Upper lobe of right lung (tissue), 1 donor: ENCODE results near the gene ANKRD17. TPM values are rescaled to one million over a fixed set of nuclear protein-coding genes. Genes with fewer than 3 reads are reported as not detected.

Experiments used
- ATAC-seq: fragments of 200-7000 bp; cut with Tn5 transposase; one replicate; pipeline ENCODE4 v1.9.1; 2020; ENCODE audit warnings: mild to moderate bottlenecking, moderate library complexity
- DNase-seq: peaks from one replicate; pipeline ENCODE4 v3.0.0-alpha.2; 2020
- H3K27ac ChIP-seq: fragments of 200-600 bp; one replicate; pipeline ENCODE4 v1.8.0; 2022
- H3K27me3 ChIP-seq: fragments of 200-600 bp; one replicate; pipeline ENCODE4 v1.8.0; 2022; ENCODE audit warnings: mild to moderate bottlenecking
- H3K36me3 ChIP-seq: fragments of 200-600 bp; one replicate; pipeline ENCODE4 v1.8.0; 2022
- H3K4me1 ChIP-seq: fragments of 200-600 bp; one replicate; pipeline ENCODE4 v1.8.0; 2022
- H3K4me3 ChIP-seq: fragments of 200-600 bp; one replicate; pipeline ENCODE4 v1.8.0; 2022; ENCODE audit warnings: mild to moderate bottlenecking
- H3K9me3 ChIP-seq: fragments of 200-600 bp; one replicate; pipeline ENCODE4 v1.8.0; 2022
- CTCF ChIP-seq: fragments of 200-600 bp; IDR thresholded peaks from one replicate; pipeline ENCODE4 v1.8.0; 2022; ENCODE audit warnings: antibody characterized with exemption
- intact Hi-C: fragments of 100-400 bp; cut with DNase I; formaldehyde crosslinking; loops from one replicate; pipeline ENCODE4 v1.11.0; 2022
- total RNA-seq: library from RNA; stranded (reverse); fragmentation: NEBNext Ultra II Directional; extraction: Animal tissue kit (Norgen Biotek cat#: 25700); gene quantifications from one replicate; pipeline ENCODE4 v1.2.1, GENCODE V29; 2021
- donor health status: DM: no; HTN: yes; CAD: no; lungs with severe emphysema.

The ANKRD17 gene
- total RNA-seq, 1 donor from 2014 or later = 61.5 TPM

- no peaks in the 10 kb centered on the region for H3K4me1 ChIP-seq
- no peak overlapping the region for H3K27ac ChIP-seq
- no peaks in the 10 kb centered on the region for H3K36me3 ChIP-seq
- TF ChIP-seq CTCF = no peak
- no peaks in the 10 kb centered on the region for H3K27me3 ChIP-seq
- intact Hi-C loops = no loop called here
- ATAC-seq (no peak), DNase-seq (no peak)
- H3K9me3 ChIP-seq = no peaks in the 10 kb centered on the region
- no peak overlapping the region for H3K4me3 ChIP-seq
These were observed 23.4 kb upstream of the ANKRD17 start for GRCh38 chr4:73281982-73282381.

GRCh38 chr4:73281396-73281795 is 22.8 kb upstream of the ANKRD17 start:
- Histone ChIP-seq H3K9me3 (no peaks in the 10 kb centered on the region), H3K4me3 (no peak overlapping the region), H3K27me3 (no peaks in the 10 kb centered on the region), H3K4me1 (no peaks in the 10 kb centered on the region), H3K36me3 (no peaks in the 10 kb centered on the region), H3K27ac (no peak overlapping the region)
- intact Hi-C loops = no loop called here
- no peak for ATAC-seq
- no peak for TF ChIP-seq CTCF
- DNase-seq = no peak

GRCh38 chr4:73277201-73277600 is 18.6 kb upstream of the ANKRD17 start:
- DNase-seq = no peak
- H3K4me1 ChIP-seq = no peaks in the 10 kb centered on the region
- H3K9me3 ChIP-seq = no peaks in the 10 kb centered on the region
- no peaks in the 10 kb centered on the region for H3K36me3 ChIP-seq
- intact Hi-C loops = no loop called here
- TF ChIP-seq CTCF = no peak
- H3K4me3 ChIP-seq = no peak overlapping the region
- H3K27me3 ChIP-seq = no peaks in the 10 kb centered on the region
- H3K27ac ChIP-seq = no peak overlapping the region
- no peak for ATAC-seq

- no peak for TF ChIP-seq CTCF
- Histone ChIP-seq H3K4me3 (no peak overlapping the region), H3K4me1 (no peaks in the 10 kb centered on the region), H3K36me3 (no peaks in the 10 kb centered on the region), H3K27me3 (no peaks in the 10 kb centered on the region), H3K9me3 (no peaks in the 10 kb centered on the region), H3K27ac (no peak overlapping the region)
- ATAC-seq (no peak), DNase-seq (no peak)
- intact Hi-C loops = no loop called here
These were observed 16.7 kb upstream of the ANKRD17 start for GRCh38 chr4:73275318-73275654.

GRCh38 chr4:73272816-73273215 is 14.2 kb upstream of the ANKRD17 start:
- no peaks in the 10 kb centered on the region for H3K9me3 ChIP-seq
- H3K4me3 ChIP-seq = no peak overlapping the region
- intact Hi-C loops = no loop called here
- no peaks in the 10 kb centered on the region for H3K4me1 ChIP-seq
- DNase-seq = no peak
- ATAC-seq = no peak
- H3K27ac ChIP-seq = no peak overlapping the region
- H3K27me3 ChIP-seq = no peaks in the 10 kb centered on the region
- no peak for TF ChIP-seq CTCF
- H3K36me3 ChIP-seq = no peaks in the 10 kb centered on the region

- intact Hi-C loops = no loop called here
These were observed 8.5 kb upstream of the ANKRD17 start for GRCh38 chr4:73267050-73267449.

More at GRCh38 chr4:73267050-73267449, 8.5 kb upstream of the ANKRD17 start:
- H3K4me3 ChIP-seq = no peak overlapping the region
- H3K4me1 ChIP-seq = no peaks in the 10 kb centered on the region
- ATAC-seq (no peak), DNase-seq (no peak)
- TF ChIP-seq CTCF = no peak
- no peak overlapping the region for H3K27ac ChIP-seq
- H3K9me3 ChIP-seq = no peaks in the 10 kb centered on the region
- H3K27me3 ChIP-seq = no peaks in the 10 kb centered on the region
- no peaks in the 10 kb centered on the region for H3K36me3 ChIP-seq
